AG09319 (cell line): ENCODE results near the gene ALDH2.
"Not testable (repeated sequence)": the region's sequence is repeated elsewhere in the genome, so short reads cannot be mapped to it uniquely, and the experiment has no call there.

Experiments used
- DNase-seq: peaks from one replicate; pipeline ENCODE4 v3.0.0-alpha.2; 2010; ENCODE audit warnings: low read depth; ENCODE audit errors: extremely low read depth
- CTCF ChIP-seq: IDR thresholded peaks from 2 replicates; pipeline ENCODE4 v1.5.1; 2011; ENCODE audit warnings: low read depth, mild to moderate bottlenecking, inconsistent platforms, low read length, moderate library complexity

Gene ALDH2

DNA sequence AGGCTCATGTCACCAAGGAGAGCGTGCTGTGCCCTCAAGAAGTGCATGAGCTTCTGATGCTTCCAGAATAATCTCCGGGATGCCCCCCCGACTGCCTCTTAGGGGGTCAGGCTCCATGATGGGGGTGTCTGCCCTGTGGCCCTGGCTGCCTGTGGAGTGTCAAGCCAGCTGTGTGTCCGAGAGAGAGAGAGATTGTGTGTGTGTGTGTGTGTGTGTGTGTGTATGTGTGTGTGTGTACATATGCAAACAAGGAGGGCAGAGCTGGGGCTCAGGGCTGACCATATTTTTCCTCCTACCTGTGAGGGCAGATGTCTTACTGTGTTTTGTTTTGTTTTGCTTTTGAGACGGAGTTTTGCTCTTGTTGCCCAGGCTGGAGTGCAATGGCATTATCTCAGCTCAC, 5.6 kb upstream of the ALDH2 start:
- no peak for DNase-seq
- TF ChIP-seq CTCF: no peak

GRCh38 chr12:111761706-111762105, 5.0 kb upstream of the ALDH2 start:
- no peak for DNase-seq
- TF ChIP-seq CTCF: no peak

DNA sequence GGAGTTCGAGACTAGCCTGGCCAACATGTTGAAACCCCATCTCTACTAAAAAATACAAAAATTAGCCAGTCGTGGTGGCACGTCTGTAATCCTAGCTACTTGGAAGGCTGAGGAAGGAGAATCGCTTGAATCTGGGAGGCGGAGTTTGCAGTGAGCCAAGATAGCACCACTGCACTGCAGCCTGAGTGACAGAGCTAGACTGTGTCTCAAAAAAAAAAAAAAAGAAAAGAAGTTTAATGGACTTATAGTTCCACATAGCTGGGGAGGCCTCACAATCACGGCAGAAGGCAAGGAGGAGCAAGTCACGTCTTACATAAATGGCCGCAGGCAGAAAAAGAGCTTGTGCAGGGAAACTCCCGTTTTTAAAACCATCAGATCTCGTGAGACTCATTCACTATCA, 3.2 kb upstream of the ALDH2 start:
- not testable (repeated sequence) for DNase-seq

GRCh38 chr12:111764120-111764821, 2.5 kb upstream of the ALDH2 start:
- DNase-seq: no peak

DNA sequence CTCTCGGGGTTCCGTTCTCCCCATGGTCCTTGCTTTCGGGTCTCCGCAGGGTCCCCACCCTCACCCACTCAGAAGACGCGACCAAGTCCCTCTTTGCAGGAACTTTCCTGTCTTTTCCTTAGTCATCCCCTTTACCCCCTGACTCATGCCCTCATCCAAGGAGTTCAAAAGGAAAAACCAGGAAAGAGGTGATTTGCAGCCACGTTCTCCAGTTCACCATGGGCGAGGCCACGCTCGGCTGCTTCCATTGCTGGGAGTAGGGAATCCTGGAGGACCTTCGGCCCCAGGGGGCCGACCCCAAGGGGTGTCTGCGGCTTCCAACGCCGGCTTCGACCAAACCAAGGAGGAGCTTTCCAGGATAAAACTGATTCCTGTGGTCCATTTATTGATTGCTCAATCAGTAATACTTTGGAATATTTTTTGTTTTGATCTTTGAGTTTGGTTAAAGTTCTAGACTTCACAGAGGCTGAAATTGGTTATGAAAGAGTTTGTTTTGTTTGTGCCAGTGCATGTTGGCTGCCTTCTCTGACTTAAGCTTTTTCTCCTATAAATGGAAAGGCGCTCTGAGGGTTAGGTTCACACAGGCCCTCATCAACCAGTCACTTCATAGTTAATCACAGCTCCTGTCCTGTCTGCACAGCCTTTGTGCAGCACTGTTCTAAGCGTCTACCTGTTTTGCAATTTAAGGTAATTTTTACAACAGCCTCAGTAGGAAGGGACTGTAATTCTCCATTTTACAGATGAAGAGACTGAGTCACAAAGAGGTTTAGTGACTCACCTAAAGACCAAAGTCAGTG, 827 bp downstream of the ALDH2 start:
- no peak for DNase-seq
- no peak for TF ChIP-seq CTCF

More at GRCh38 chr12:111764120-111764821, 2.5 kb upstream of the ALDH2 start:
- no peak for TF ChIP-seq CTCF

DNA sequence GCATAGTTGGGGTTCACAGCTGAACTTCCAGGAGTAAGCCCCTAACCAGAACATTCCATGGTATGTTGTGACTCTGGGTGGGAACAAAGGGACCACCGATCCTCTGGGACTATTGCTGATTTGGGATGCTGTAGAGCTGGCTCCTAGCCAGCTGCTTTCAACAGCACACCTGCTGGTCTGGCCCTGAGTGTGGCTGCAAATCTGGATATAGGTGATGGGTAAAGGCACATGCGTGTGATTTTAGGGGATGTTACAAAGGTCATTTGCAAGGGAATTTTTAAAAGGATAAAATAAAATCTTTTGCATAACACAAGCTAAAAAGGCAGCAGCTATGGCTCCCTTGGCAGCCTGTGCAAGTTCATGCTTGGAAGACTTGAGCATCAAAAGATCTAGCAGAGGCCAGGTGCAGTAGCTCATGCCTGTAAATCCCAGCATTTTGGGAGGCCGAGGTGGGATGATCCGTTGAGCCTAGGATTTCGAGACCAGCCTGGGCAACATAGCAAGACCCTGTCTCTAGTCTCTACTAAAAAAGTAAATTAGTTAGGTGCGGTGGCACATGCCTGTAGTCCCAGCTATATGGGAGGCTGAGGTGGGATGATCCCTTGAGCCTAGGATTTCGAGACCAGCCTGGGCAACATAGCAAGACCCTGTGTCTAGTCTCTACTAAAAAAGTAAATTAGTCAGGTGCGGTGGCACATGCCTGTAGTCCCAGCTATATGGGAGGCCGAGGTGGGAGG, 1.6 kb downstream of the ALDH2 start:
- DNase-seq: no peak
- TF ChIP-seq CTCF: no peak

DNA sequence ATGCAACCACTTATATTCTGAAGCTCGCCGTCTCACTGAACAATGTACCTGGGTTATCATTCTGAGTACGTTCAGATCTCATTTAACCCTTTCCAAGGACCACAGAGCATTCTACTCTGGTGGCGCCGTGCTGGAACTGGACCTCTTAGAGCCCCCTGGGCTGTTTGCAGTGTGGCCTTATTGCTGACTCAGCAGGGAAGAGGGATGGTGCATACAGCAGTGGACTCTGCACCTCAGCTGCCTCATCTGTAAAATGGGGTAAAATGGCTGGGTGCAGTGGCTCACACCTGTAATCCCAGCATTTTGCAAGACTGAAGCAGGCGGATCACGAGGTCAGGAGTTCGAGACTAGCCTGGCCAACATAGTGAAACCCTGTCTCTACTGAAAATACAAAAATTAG, 2.9 kb downstream of the ALDH2 start:
- DNase-seq: no peak
- TF ChIP-seq CTCF: no peak
